Measurements from ENCODE around the gene NKX3-2. TPM values are rescaled to one million over a fixed set of nuclear protein-coding genes. Genes with fewer than 3 reads are reported as not detected.

NKX3-2 gene
- total RNA-seq, 1 experiment from 2014 or later: 2.4 TPM

DNA sequence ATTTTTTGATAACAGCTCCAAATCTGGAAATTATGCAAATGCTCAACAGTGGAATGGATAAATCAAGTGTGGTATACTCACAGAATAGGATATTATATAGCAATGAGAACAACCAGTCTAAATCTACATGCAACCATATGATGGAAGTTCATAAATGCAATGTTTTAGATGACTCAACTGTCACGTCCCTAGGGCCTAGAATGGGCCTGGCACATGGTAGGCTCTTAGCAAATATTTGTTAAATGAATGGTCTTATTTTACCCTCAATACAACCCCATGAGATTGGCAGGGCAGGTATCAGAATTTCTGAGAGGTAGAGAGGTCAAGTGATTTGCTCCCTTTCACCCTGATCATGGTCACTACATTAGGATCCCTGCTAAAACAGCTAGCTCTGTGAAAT, 14.6 kb upstream of the NKX3-2 start:
- H3K27ac ChIP-seq (ENCODE audit: low read depth, low read length, poor library complexity, severe bottlenecking): no peak overlapping the region
- intact Hi-C loops (cut with micrococcal nuclease; ENCODE audit: unreplicated experiment): no loop called here

GRCh38 chr4:13555325-13555724, 11.0 kb upstream of the NKX3-2 start:
- TF ChIP-seq, protein P1, sequence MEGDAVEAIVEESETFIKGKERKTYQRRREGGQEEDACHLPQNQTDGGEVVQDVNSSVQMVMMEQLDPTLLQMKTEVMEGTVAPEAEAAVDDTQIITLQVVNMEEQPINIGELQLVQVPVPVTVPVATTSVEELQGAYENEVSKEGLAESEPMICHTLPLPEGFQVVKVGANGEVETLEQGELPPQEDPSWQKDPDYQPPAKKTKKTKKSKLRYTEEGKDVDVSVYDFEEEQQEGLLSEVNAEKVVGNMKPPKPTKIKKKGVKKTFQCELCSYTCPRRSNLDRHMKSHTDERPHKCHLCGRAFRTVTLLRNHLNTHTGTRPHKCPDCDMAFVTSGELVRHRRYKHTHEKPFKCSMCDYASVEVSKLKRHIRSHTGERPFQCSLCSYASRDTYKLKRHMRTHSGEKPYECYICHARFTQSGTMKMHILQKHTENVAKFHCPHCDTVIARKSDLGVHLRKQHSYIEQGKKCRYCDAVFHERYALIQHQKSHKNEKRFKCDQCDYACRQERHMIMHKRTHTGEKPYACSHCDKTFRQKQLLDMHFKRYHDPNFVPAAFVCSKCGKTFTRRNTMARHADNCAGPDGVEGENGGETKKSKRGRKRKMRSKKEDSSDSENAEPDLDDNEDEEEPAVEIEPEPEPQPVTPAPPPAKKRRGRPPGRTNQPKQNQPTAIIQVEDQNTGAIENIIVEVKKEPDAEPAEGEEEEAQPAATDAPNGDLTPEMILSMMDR (conservative IDR thresholded peaks at IDR 0.05; ENCODE audit: low read depth, low read length): no peak
- no peak for TF ChIP-seq EZH2 (IDR thresholded peaks at IDR 0.05; ENCODE audit: borderline replicate concordance, low read depth, low read length, poor library complexity, severe bottlenecking)
- BruUV-seq (replicated peaks): no TSS peak
- no peak for DNase-seq (ENCODE audit: low spot score)
- no peaks in the 10 kb centered on the region for H3K36me3 ChIP-seq (ENCODE audit: insufficient read depth, low read length, poor library complexity, severe bottlenecking)
- H3K9me3 ChIP-seq (ENCODE audit: low read depth, low read length, poor library complexity, severe bottlenecking): peaks cover 8% of the 10 kb centered on the region
- no peak overlapping the region for H3K4me3 ChIP-seq (ENCODE audit: low read depth, low read length, poor library complexity, severe bottlenecking)
- intact Hi-C loops (cut with micrococcal nuclease; ENCODE audit: unreplicated experiment): no loop called here
- no peaks in the 10 kb centered on the region for H3K27me3 ChIP-seq (replicated peaks; ENCODE audit: insufficient read depth, low read depth, low read length, poor library complexity)
- H3K4me1 ChIP-seq (ENCODE audit: insufficient read depth, low read length, poor library complexity, severe bottlenecking): no peaks in the 10 kb centered on the region
- ChIA-PET POLR2A (ENCODE audit: low non-redundant PET) (no interaction called here), CTCF (no interaction called here)
- H3K27ac ChIP-seq (ENCODE audit: low read depth, low read length, poor library complexity, severe bottlenecking): no peak overlapping the region

More for the DNA sequence above, 14.6 kb upstream of the NKX3-2 start:
- DNase-seq (ENCODE audit: low spot score): no peak
- BruUV-seq (replicated peaks): no TSS peak
- TF ChIP-seq EZH2 (IDR thresholded peaks at IDR 0.05; ENCODE audit: borderline replicate concordance, low read depth, low read length, poor library complexity, severe bottlenecking): no peak
- TF ChIP-seq, protein P1 (conservative IDR thresholded peaks at IDR 0.05; ENCODE audit: low read depth, low read length): no peak
- ChIA-PET POLR2A (ENCODE audit: low non-redundant PET) (no interaction called here), CTCF (no interaction called here)
- Histone ChIP-seq H3K27me3 (replicated peaks; ENCODE audit: insufficient read depth, low read depth, low read length, poor library complexity) (no peaks in the 10 kb centered on the region), H3K4me1 (ENCODE audit: insufficient read depth, low read length, poor library complexity, severe bottlenecking) (no peaks in the 10 kb centered on the region), H3K4me3 (ENCODE audit: low read depth, low read length, poor library complexity, severe bottlenecking) (no peak overlapping the region), H3K36me3 (ENCODE audit: insufficient read depth, low read length, poor library complexity, severe bottlenecking) (no peaks in the 10 kb centered on the region), H3K9me3 (ENCODE audit: low read depth, low read length, poor library complexity, severe bottlenecking) (no peaks in the 10 kb centered on the region)

DNA sequence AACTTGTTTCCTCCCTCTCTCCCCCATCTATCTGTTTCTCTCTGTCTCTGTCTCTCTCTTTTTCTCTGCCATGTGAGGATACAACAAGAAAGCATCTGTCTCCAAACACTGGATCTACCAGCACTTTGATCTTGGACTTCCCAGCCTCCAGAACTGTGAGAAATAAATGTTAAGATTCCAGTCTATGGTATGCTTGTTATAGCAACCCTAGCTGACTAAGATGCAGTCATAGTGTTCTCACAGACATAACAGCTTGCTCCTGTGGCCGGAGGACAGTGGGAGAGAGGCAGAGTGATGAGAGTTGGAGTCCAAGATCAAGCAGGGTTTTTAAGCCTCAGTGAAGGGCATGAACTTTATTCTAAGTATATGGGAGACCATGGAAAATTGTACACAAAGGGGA, 8.8 kb upstream of the NKX3-2 start:
- Histone ChIP-seq H3K27me3 (replicated peaks; ENCODE audit: insufficient read depth, low read depth, low read length, poor library complexity) (no peaks in the 10 kb centered on the region), H3K4me3 (ENCODE audit: low read depth, low read length, poor library complexity, severe bottlenecking) (no peak overlapping the region), H3K27ac (ENCODE audit: low read depth, low read length, poor library complexity, severe bottlenecking) (no peak overlapping the region), H3K9me3 (ENCODE audit: low read depth, low read length, poor library complexity, severe bottlenecking) (peaks cover 8% of the 10 kb centered on the region), H3K36me3 (ENCODE audit: insufficient read depth, low read length, poor library complexity, severe bottlenecking) (no peaks in the 10 kb centered on the region), H3K4me1 (ENCODE audit: insufficient read depth, low read length, poor library complexity, severe bottlenecking) (no peaks in the 10 kb centered on the region)
- BruUV-seq (replicated peaks): no TSS peak
- DNase-seq (ENCODE audit: low spot score): no peak
- ChIA-PET POLR2A (ENCODE audit: low non-redundant PET) (no interaction called here), CTCF (no interaction called here)
- intact Hi-C loops (cut with micrococcal nuclease; ENCODE audit: unreplicated experiment): no loop called here
- TF ChIP-seq, protein P1 (conservative IDR thresholded peaks at IDR 0.05; ENCODE audit: low read depth, low read length): no peak
- TF ChIP-seq EZH2 (IDR thresholded peaks at IDR 0.05; ENCODE audit: borderline replicate concordance, low read depth, low read length, poor library complexity, severe bottlenecking): no peak

All from A673 (cell line).